Activated CD8-positive, alpha-beta memory T cell treated with anti-CD3 and anti-CD28 coated beads, Interleukin-2, amount 10 ng/mL, durations not matched to agents 7 days and 5 days (primary cell): ENCODE measurements around the gene ARHGEF11. TPM values are rescaled to one million over a fixed set of nuclear protein-coding genes. Genes with fewer than 3 reads are reported as not detected.

Experiments
- ATAC-seq: fragments of 150-1000 bp; cut with Tn5 transposase; one replicate; pipeline ENCODE4 v1.10.0; 2021; ENCODE audit warnings: moderate library complexity
- CTCF ChIA-PET: fragments of 350-600 bp; sonication (Branson Sonifier 250); formaldehyde crosslinking; loops from one replicate; lab custom pipeline; 2021; ENCODE audit warnings: antibody characterized with exemption; lab: Charles Lee
- DNase-seq: peaks from one replicate; pipeline ENCODE4 v3.0.0-alpha.2; 2020
- H3K27ac Mint-ChIP-seq: one replicate; pipeline ENCODE4 v1.8.0; 2021; ENCODE audit warnings: mild to moderate bottlenecking, mixed read lengths
- H3K27me3 Mint-ChIP-seq: one replicate; pipeline ENCODE4 v1.8.0; 2021; ENCODE audit warnings: mixed read lengths
- H3K36me3 Mint-ChIP-seq: one replicate; pipeline ENCODE4 v1.8.0; 2021; ENCODE audit warnings: mild to moderate bottlenecking, mixed read lengths
- H3K4me1 Mint-ChIP-seq: one replicate; pipeline ENCODE4 v1.8.0; 2021; ENCODE audit warnings: mixed read lengths
- H3K4me3 Mint-ChIP-seq: one replicate; pipeline ENCODE4 v1.8.0; 2021; ENCODE audit warnings: mild to moderate bottlenecking, moderate library complexity, mixed read lengths
- H3K9me3 Mint-ChIP-seq: one replicate; pipeline ENCODE4 v1.8.0; 2022; ENCODE audit warnings: low read depth, mixed read lengths
- total RNA-seq, 2 experiments: library from RNA; stranded (reverse); gene quantifications; one replicate each; pipeline ENCODE4 v1.2.3, GENCODE V29; 2021

ARHGEF11 gene
- total RNA-seq, 2 experiments from 2014 or later = 0.66 to 6.1 TPM

DNA sequence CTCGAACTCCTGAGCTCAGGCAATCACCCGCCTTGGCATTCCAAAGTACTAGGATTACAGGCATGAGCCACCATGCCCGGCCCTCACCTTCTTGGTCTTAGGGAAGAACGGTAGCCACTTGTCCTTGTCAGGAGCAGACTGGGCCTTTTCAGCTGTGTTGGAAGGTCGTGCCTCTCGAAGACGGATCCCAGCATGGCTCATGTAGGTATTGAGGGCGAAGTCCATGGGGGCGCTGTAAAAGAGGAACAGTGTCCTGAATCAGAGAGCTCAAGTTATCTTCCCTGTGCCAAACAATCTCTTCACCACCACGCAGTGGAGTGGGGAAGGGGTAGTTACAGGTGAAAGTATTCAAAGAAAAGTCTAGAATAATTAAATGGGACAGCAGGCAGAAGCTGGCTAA is 89.2 kb downstream of the ARHGEF11 start:
- Mint-ChIP-seq H3K27ac (no peak overlapping the region), H3K27me3 (peaks cover 13% of the 10 kb centered on the region), H3K4me1 (peaks cover 5% of the 10 kb centered on the region), H3K36me3 (no peaks in the 10 kb centered on the region), H3K9me3 (no peaks in the 10 kb centered on the region), H3K4me3 (no peak overlapping the region)
- ATAC-seq = no peak
- CTCF ChIA-PET = interaction anchor here (1.2 to 1.3 kb wide), 2 partner anchors 8 to 47 kb away, joined by 3 to 4 read pairs; no protein-coding TSS in a partner anchor
- DNase-seq = no peak

DNA sequence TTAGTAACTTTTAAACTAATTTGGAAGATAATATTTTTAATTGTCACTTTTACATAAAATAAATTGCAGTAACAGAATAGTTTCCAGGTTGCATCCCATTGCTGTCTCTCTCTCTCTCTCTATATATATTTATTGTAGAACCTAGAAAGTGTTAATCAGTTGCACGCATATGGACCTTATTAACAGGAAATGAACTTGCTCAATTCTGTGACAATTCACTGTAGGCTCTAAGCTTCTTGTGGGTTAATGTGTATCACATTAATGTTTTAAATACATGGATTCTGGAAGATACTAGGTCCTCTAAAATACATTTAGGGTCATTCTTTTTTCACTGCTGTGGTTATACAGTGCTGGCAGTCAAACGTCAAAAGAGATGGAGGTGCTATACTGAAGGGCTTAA is 92.0 kb downstream of the ARHGEF11 start:
- H3K9me3 Mint-ChIP-seq = no peaks in the 10 kb centered on the region
- ATAC-seq (no peak), DNase-seq (no peak)
- no peaks in the 10 kb centered on the region for H3K36me3 Mint-ChIP-seq
- H3K27me3 Mint-ChIP-seq = peaks cover 18% of the 10 kb centered on the region
- no peak overlapping the region for H3K27ac Mint-ChIP-seq
- peaks cover 5% of the 10 kb centered on the region for H3K4me1 Mint-ChIP-seq
- no peak overlapping the region for H3K4me3 Mint-ChIP-seq
- CTCF ChIA-PET = no interaction called here

DNA sequence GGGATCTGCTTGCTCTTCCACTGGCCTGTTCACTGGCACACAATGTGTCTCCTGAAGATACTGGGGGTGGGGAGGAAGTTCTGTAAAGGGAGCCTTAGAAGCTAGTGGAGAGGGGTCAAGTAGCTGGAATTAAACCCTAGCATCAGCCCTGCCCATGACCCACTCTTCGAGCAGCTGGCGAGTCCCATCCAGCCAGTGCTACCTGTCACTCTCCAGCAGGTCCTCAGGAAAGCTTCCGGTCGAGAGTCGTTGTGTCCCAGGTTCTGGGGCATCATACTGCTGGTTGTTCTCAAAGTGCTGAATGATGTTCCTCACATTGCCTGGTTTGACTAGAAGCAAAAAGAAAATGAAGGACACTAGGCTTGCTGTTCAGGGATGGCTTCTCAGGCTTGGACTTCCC is 94.2 kb downstream of the ARHGEF11 start:
- H3K4me1 Mint-ChIP-seq = no peaks in the 10 kb centered on the region
- H3K27ac Mint-ChIP-seq = no peak overlapping the region
- H3K27me3 Mint-ChIP-seq = peaks cover 7% of the 10 kb centered on the region
- H3K36me3 Mint-ChIP-seq = no peaks in the 10 kb centered on the region
- DNase-seq = no peak
- no peak for ATAC-seq
- H3K4me3 Mint-ChIP-seq = no peak overlapping the region
- H3K9me3 Mint-ChIP-seq = no peaks in the 10 kb centered on the region
- CTCF ChIA-PET = no interaction called here

DNA sequence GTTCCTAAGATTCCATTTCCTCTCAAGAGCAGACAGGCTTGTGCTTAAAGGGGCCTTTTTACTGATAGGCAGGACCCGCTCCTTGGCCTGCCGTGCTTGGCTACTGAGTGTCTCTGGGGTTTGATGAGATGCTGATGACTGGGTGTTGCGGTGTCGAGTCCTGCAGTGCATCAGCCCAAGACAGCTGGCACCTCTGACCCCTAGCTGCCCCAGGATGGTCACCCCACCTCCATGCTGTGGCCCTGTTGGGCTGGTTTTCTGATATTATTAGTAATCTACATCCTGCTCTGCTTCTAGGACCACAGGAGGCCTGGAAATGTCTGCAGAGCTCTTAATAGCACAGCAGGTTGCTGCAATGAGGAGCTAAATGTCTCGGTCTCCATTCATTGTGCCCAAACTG is 96.4 kb downstream of the ARHGEF11 start:
- Mint-ChIP-seq H3K4me3 (no peak overlapping the region), H3K9me3 (no peaks in the 10 kb centered on the region), H3K36me3 (no peaks in the 10 kb centered on the region), H3K27ac (no peak overlapping the region), H3K27me3 (peaks cover 7% of the 10 kb centered on the region), H3K4me1 (no peaks in the 10 kb centered on the region)
- DNase-seq (no peak), ATAC-seq (no peak)
- CTCF ChIA-PET = interaction anchor here (0.9 to 2.1 kb wide), 5 partner anchors 8 to 68 kb away, joined by 3 to 6 read pairs (median 4); no protein-coding TSS in a partner anchor

DNA sequence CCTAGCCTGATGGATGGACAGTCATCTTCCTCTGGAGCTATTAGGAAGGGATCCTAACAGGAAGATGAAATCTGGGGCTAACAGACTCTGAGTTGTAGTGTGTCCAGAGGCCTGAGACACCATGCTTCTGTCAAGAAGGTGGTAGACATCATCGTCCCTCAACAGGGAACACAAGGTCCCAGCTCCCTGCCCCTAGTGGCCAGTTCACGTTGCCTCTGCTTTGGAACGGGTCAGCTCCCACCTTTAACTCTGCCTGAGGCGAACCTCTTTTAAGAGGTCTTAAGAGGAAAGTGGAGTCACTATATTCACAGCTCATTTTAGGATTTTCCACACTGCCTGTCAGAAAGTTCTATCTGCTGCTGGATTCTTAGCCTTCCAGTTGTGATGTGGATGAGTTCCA is 96.8 kb downstream of the ARHGEF11 start:
- Mint-ChIP-seq H3K9me3 (no peaks in the 10 kb centered on the region), H3K27ac (no peak overlapping the region), H3K27me3 (peaks cover 7% of the 10 kb centered on the region), H3K4me3 (no peak overlapping the region), H3K36me3 (no peaks in the 10 kb centered on the region), H3K4me1 (no peaks in the 10 kb centered on the region)
- DNase-seq (no peak), ATAC-seq (no peak)
- CTCF ChIA-PET = interaction anchor here (0.9 to 2.1 kb wide), 4 partner anchors 8 to 19 kb away, joined by 3 to 6 read pairs (median 4); no protein-coding TSS in a partner anchor

DNA sequence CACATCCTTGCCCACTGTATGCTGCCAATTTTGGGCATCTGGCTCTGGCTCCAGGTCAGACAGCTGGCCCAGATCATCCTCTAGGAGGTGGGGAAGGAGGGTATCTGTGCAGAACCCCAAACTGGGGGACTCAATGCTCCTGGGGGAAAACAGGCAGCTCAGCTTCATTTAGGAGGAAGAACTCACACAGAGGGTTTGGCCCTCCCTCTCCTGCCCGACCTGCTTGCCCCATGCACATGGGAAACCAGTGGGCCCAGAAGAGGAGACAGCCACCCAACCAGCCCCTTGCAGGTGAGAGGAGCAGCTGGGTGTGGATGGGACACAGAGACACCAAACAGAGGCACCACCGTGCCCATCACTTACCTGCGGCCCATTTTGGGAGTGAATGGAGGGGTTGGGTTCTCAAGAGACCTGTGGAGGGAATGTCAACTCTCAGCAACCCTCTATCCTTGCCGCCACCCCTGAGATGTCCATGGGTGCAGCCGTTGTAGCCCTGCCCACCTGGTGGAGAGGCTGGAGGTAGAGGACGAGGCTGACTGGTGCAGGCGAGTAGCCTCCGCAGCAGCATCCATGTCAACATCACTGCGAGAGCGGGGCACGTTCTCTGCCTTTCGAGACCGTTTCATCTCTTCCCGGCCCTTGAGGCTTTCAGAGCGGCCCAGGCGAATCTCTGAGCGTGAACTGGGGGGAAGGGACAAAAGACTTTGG is 97.6 kb downstream of the ARHGEF11 start:
- no peak overlapping the region for H3K4me3 Mint-ChIP-seq

DNA sequence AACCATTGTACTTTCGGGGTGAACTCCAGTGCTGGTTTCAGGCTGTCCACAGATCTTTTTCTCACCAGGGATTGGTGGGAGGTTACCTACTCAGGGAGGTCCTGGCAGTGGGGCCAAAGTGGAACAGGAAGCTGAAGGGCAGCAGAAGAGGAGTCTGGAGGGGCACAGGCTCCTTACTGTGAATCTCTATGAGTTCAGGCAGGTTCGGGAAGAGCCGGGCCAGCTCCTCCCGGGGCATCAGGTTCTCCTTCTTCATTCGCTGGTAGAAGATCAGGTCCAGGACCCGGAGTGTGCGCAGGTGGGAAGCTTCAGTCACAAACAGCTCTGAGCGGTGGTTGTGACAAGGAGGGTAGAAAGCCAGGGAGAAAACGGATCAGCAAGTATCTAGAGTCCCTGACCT is 98.4 kb downstream of the ARHGEF11 start:
- ATAC-seq (no peak), DNase-seq (no peak)
- Mint-ChIP-seq H3K4me3 (no peak overlapping the region), H3K4me1 (no peaks in the 10 kb centered on the region), H3K9me3 (no peaks in the 10 kb centered on the region), H3K27ac (no peak overlapping the region), H3K36me3 (no peaks in the 10 kb centered on the region), H3K27me3 (peaks cover 7% of the 10 kb centered on the region)
- CTCF ChIA-PET = interaction anchor here (0.9 to 2.0 kb wide), 2 partner anchors 14 to 36 kb away, joined by 3 to 4 read pairs; no protein-coding TSS in a partner anchor

More for the DNA sequence above, 97.6 kb downstream of the ARHGEF11 start:
- CTCF ChIA-PET = interaction anchor here (0.9 to 2.1 kb wide), 3 partner anchors 9 to 18 kb away, joined by 4 to 6 read pairs (median 4); no protein-coding TSS in a partner anchor
- Mint-ChIP-seq H3K27me3 (peaks cover 7% of the 10 kb centered on the region), H3K27ac (no peak overlapping the region), H3K36me3 (no peaks in the 10 kb centered on the region), H3K9me3 (no peaks in the 10 kb centered on the region), H3K4me1 (no peaks in the 10 kb centered on the region)
- no peak for DNase-seq
- no peak for ATAC-seq

DNA sequence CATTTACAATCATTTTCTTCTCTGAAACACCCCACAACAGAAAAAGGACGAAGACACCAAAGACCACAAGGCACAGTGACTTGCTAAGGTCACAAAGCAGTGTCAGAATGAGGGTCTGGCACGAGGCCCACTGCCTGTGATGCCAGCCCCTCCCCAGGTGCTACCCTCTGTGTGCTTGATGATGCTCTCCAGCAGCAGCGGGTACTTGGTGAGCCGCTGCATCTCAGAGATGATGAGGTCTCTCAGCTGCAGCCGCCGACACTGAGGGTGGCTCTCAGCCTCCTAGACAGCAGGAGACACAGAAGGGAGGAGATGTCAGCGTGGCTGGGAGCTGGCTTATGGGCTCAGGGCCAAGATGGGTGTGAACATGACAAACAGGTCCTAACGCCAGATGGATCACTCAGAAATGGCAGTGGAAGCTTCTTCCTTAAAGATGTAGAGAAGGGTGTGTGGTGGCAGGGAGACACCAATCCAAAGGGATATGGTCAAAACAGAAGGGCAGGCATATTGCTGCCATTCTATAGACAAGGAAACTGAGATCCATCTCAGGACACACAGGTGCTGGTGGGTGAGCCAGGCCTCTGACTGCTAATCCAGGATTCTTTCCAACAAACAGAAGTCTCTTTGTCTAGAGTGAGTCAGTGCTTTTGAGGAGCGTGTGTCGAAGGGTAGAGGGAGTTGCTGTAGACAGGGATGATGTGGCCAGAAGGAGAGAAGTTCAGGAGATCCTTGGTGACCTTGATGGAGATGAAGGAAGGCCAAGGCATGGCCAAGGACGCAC is 99.5 kb downstream of the ARHGEF11 start:
- no peaks in the 10 kb centered on the region for H3K36me3 Mint-ChIP-seq
- H3K27me3 Mint-ChIP-seq = peaks cover 4% of the 10 kb centered on the region
- H3K4me3 Mint-ChIP-seq = no peak overlapping the region
- H3K27ac Mint-ChIP-seq = no peak overlapping the region
- no peak for ATAC-seq
- CTCF ChIA-PET = interaction anchor here (0.9 to 2.0 kb wide), 2 partner anchors 15 to 35 kb away, joined by 3 to 4 read pairs; no protein-coding TSS in a partner anchor
- H3K4me1 Mint-ChIP-seq = no peaks in the 10 kb centered on the region
- no peaks in the 10 kb centered on the region for H3K9me3 Mint-ChIP-seq
- DNase-seq = no peak

DNA sequence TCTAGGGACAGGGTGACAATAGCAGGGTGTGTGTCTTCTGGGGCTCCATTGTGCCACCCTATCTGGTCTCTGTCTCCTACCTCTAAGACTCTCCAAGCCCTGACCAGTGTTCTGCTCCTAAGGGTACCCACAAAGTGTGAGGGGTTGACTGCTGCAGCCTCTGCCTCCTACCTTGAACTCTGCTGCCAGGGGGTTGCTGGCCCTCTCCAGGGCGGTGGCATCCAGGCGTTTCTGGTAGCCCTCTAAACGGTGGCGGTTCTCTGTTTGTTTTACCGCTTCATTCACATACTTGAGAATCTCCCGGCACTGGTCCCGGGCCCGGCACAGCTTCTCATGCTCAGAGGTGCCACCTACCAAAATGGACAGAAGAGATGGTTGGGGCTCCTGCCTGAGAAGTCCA is 100.7 kb downstream of the ARHGEF11 start:
- CTCF ChIA-PET = no interaction called here
- DNase-seq (no peak), ATAC-seq (no peak)
- Mint-ChIP-seq H3K4me1 (no peaks in the 10 kb centered on the region), H3K36me3 (no peaks in the 10 kb centered on the region), H3K9me3 (no peaks in the 10 kb centered on the region), H3K27me3 (peaks cover 6% of the 10 kb centered on the region), H3K27ac (no peak overlapping the region), H3K4me3 (no peak overlapping the region)

DNA sequence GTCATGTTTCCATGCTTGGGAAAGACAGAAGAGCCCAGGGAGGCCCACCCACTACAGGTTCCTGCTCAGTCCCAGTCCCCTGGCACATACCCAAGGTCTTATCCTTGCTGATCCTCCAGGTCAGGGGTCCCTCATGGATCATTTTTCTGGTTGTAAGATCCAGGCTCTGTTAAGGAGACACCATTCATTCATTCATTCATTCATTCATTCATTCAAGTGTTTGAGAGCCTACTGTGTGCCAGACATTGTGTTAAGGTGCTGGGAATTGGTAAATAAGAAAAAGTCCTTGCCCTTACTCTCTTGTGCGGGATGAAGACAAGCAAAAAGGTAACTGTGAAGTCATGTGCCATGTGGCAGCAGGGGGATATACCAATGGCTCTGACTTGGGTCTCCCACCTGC is 101.3 kb downstream of the ARHGEF11 start:
- Mint-ChIP-seq H3K27me3 (peaks cover 6% of the 10 kb centered on the region), H3K9me3 (no peaks in the 10 kb centered on the region), H3K36me3 (no peaks in the 10 kb centered on the region), H3K4me3 (no peak overlapping the region), H3K4me1 (no peaks in the 10 kb centered on the region), H3K27ac (no peak overlapping the region)
- CTCF ChIA-PET = no interaction called here
- no peak for ATAC-seq
- no peak for DNase-seq

DNA sequence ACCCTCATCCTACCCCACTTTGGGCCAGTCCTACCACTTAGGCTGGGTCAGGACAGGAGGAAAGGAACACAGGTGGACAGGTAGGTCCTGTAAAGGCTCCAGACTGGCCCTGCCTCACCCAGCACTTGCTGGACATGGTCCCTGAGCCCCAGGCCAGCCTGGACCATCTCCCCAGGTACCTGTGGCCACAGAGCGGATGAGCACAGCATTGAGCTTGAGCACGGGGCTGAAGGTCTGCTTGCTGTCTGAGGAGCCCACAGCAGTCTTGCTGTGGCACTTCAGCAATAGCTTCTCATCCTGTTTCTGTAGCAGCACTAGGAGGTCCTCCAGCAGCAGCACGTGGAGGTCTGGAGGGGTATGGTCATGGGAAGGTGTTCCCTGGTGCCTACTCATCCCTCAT is 101.8 kb downstream of the ARHGEF11 start:
- DNase-seq (no peak), ATAC-seq (no peak)
- no peaks in the 10 kb centered on the region for H3K9me3 Mint-ChIP-seq
- H3K27me3 Mint-ChIP-seq = peaks cover 6% of the 10 kb centered on the region
- no peak overlapping the region for H3K4me3 Mint-ChIP-seq
- no peaks in the 10 kb centered on the region for H3K4me1 Mint-ChIP-seq
- H3K27ac Mint-ChIP-seq = no peak overlapping the region
- H3K36me3 Mint-ChIP-seq = no peaks in the 10 kb centered on the region
- CTCF ChIA-PET = no interaction called here

DNA sequence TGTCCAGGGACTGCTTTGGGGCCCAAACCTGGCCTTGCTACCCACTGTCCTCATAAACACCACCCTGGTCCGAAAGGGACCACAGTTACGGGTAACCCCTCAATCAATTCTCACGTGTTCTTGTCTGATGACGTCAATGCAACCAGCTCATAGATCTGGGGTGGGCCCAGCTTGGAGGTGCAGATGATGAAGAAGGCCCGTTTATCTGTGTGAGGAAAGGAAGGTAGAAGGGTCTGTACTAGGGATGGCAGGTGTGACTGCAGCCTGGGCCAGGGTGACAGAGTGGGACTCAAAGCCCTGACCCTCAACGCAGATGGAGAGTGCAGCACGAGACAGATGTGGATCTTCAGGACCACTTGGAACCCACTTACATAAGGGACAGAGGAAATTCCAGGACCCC is 103.0 kb downstream of the ARHGEF11 start:
- peaks cover 10% of the 10 kb centered on the region for H3K27me3 Mint-ChIP-seq
- H3K36me3 Mint-ChIP-seq = no peaks in the 10 kb centered on the region
- CTCF ChIA-PET = no interaction called here
- no peak overlapping the region for H3K4me3 Mint-ChIP-seq
- H3K4me1 Mint-ChIP-seq = no peaks in the 10 kb centered on the region
- H3K27ac Mint-ChIP-seq = no peak overlapping the region
- DNase-seq (no peak), ATAC-seq (no peak)
- H3K9me3 Mint-ChIP-seq = no peaks in the 10 kb centered on the region

DNA sequence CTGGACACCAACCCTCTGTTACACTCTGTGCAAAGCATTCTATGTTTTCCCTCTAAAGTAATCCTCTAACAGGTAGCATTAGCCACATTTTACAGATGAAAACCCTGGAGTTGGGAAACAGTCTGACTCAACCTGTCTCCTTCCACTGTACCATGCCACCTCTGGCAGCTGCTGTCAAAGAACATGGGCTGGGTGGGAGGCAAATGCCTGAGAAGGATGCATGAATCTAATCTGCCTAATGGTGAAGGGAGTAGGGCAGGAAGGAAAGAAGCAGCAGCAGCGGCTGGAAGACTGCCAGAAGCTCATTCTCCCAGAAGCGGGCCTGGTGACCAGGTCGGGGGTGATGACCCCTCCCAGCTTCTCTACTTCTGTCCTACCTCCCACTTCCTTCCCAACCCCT is 103.4 kb downstream of the ARHGEF11 start:
- Mint-ChIP-seq H3K4me3 (no peak overlapping the region), H3K27ac (no peak overlapping the region), H3K4me1 (no peaks in the 10 kb centered on the region), H3K9me3 (no peaks in the 10 kb centered on the region), H3K36me3 (no peaks in the 10 kb centered on the region), H3K27me3 (peaks cover 10% of the 10 kb centered on the region)
- ATAC-seq (no peak), DNase-seq (no peak)
- CTCF ChIA-PET = no interaction called here
